ENCODE results near the gene AKIRIN2. TPM values are rescaled to one million over a fixed set of nuclear protein-coding genes. Genes with fewer than 3 reads are reported as not detected.

AKIRIN2 gene
- total and polyA plus RNA-seq, 9 of the 15 experiments (the other 6 are each of a cell fraction or from before 2014, with no cell fraction given) = 5.8 to 63.9 (median 28.1) TPM

DNA sequence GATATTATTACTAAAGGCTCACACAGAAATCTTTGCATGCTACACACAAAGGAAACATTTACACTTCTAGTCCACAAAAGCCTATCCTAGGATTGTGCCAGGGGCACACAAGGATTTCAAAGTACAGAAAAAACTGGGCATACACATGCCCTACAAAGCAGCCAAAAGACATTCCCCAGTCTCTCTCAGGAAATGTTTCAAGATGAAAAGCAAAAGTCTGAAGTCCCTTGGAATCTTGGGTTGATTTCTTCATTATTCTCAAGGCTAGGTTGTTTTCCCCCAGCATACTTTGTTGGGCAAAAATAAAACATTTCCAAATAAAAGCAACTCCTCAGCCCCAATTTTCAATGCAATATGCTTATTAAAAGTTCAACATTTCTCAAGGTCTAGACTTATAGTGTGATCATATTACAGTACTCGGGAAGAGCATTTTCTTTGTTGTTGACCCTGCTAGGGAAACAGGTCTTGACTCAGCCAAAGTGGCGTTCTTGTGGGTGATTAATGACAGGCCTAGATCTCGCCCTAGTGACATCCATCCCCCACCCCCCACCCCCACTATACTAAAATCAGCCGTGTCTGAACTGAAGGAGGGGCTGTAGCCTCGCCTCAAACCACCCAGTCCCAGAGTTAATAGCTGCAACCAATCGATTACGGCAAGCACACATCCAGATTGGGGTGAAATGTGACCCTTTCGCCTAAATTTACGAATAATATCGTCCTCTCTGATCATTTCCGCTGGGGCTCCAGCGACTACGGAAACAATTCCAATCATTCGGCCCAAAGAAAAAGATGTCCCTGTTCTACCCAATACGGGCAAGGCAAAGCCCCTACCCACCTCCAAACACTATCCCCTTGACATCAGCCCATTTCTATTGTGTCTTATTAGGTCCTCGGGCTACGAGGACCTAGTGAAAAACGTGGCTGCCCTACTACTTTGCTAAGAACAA, 1.4 kb downstream of the AKIRIN2 start (continued):
- TF ChIP-seq NFE2 (IDR thresholded peaks at IDR 0.05; ENCODE audit: low read depth) = peak; percentile 53; the same call in 1 of the 2 replicates
- peak; percentile 35; the same call in 1 of the 2 replicates for TF ChIP-seq EP300 (IDR thresholded peaks at IDR 0.05; ENCODE audit: low read length)
- TF ChIP-seq, protein P1, sequence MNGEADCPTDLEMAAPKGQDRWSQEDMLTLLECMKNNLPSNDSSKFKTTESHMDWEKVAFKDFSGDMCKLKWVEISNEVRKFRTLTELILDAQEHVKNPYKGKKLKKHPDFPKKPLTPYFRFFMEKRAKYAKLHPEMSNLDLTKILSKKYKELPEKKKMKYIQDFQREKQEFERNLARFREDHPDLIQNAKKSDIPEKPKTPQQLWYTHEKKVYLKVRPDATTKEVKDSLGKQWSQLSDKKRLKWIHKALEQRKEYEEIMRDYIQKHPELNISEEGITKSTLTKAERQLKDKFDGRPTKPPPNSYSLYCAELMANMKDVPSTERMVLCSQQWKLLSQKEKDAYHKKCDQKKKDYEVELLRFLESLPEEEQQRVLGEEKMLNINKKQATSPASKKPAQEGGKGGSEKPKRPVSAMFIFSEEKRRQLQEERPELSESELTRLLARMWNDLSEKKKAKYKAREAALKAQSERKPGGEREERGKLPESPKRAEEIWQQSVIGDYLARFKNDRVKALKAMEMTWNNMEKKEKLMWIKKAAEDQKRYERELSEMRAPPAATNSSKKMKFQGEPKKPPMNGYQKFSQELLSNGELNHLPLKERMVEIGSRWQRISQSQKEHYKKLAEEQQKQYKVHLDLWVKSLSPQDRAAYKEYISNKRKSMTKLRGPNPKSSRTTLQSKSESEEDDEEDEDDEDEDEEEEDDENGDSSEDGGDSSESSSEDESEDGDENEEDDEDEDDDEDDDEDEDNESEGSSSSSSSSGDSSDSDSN (IDR thresholded peaks at IDR 0.05; ENCODE audit: borderline replicate concordance in 1 of 2, low read depth in 2 of 2, low read length in 2 of 2) = 0 out of 4 replicates have a peak, but pooled peaks of 1 of the 2 experiments have one; percentile 5
- TF ChIP-seq EP400 (IDR thresholded peaks at IDR 0.05) = peak; percentile 28; the same call in 1 of the 2 replicates
- no peak for TF ChIP-seq YY1 (IDR thresholded peaks at IDR 0.05; ENCODE audit: borderline replicate concordance in 1 of 3, control insufficient read depth in 1 of 3, extremely low read depth in 1 of 3, insufficient read depth in 3 of 3, insufficient read length in 1 of 3, insufficient replicate concordance in 2 of 3, low read depth in 1 of 3, low read length in 2 of 3)
- no peak for TF ChIP-seq SLC30A9 (CRISPR knock-in tag; IDR thresholded peaks at IDR 0.05)
- peak; percentile 39 for TF ChIP-seq ARID1B (IDR thresholded peaks at IDR 0.05)
- TF ChIP-seq NCOR1 (IDR thresholded peaks at IDR 0.05) = 0 out of 2 replicates have a peak, but pooled peaks have one; percentile 13
- TF ChIP-seq CBX1 (IDR thresholded peaks at IDR 0.05; ENCODE audit: low read depth) = 0 out of 2 replicates have a peak, but pooled peaks have one; percentile 9
- TF ChIP-seq, protein P2, sequence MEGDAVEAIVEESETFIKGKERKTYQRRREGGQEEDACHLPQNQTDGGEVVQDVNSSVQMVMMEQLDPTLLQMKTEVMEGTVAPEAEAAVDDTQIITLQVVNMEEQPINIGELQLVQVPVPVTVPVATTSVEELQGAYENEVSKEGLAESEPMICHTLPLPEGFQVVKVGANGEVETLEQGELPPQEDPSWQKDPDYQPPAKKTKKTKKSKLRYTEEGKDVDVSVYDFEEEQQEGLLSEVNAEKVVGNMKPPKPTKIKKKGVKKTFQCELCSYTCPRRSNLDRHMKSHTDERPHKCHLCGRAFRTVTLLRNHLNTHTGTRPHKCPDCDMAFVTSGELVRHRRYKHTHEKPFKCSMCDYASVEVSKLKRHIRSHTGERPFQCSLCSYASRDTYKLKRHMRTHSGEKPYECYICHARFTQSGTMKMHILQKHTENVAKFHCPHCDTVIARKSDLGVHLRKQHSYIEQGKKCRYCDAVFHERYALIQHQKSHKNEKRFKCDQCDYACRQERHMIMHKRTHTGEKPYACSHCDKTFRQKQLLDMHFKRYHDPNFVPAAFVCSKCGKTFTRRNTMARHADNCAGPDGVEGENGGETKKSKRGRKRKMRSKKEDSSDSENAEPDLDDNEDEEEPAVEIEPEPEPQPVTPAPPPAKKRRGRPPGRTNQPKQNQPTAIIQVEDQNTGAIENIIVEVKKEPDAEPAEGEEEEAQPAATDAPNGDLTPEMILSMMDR (IDR thresholded peaks at IDR 0.05 in 2 of 3, conservative IDR thresholded peaks at IDR 0.05 in 1 of 3; ENCODE audit: insufficient read depth in 2 of 3, low read depth in 1 of 3, low read length in 3 of 3) = peak in 2 of 3 experiments; percentile 24 to 44; a peak in 3 of 6 replicates
- TF ChIP-seq, protein P3, sequence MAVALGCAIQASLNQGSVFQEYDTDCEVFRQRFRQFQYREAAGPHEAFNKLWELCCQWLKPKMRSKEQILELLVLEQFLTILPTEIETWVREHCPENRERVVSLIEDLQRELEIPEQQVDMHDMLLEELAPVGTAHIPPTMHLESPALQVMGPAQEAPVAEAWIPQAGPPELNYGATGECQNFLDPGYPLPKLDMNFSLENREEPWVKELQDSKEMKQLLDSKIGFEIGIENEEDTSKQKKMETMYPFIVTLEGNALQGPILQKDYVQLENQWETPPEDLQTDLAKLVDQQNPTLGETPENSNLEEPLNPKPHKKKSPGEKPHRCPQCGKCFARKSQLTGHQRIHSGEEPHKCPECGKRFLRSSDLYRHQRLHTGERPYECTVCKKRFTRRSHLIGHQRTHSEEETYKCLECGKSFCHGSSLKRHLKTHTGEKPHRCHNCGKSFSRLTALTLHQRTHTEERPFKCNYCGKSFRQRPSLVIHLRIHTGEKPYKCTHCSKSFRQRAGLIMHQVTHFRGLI (CRISPR knock-in tag; IDR thresholded peaks at IDR 0.05) = no peak
- TF ChIP-seq HNRNPLL (IDR thresholded peaks at IDR 0.05; ENCODE audit: low read depth, low read length, poor library complexity, severe bottlenecking) = no peak
- TF ChIP-seq, protein P4, sequence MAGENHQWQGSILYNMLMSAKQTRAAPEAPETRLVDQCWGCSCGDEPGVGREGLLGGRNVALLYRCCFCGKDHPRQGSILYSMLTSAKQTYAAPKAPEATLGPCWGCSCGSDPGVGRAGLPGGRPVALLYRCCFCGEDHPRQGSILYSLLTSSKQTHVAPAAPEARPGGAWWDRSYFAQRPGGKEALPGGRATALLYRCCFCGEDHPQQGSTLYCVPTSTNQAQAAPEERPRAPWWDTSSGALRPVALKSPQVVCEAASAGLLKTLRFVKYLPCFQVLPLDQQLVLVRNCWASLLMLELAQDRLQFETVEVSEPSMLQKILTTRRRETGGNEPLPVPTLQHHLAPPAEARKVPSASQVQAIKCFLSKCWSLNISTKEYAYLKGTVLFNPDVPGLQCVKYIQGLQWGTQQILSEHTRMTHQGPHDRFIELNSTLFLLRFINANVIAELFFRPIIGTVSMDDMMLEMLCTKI (IDR thresholded peaks at IDR 0.05; ENCODE audit: partially characterized antibody) = no peak
- TF ChIP-seq, protein P5, sequence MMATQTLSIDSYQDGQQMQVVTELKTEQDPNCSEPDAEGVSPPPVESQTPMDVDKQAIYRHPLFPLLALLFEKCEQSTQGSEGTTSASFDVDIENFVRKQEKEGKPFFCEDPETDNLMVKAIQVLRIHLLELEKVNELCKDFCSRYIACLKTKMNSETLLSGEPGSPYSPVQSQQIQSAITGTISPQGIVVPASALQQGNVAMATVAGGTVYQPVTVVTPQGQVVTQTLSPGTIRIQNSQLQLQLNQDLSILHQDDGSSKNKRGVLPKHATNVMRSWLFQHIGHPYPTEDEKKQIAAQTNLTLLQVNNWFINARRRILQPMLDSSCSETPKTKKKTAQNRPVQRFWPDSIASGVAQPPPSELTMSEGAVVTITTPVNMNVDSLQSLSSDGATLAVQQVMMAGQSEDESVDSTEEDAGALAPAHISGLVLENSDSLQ (IDR thresholded peaks at IDR 0.05) = peak; percentile 96
- TF ChIP-seq ESRRA (IDR thresholded peaks at IDR 0.05; ENCODE audit: borderline replicate concordance, low read depth) = no peak
